HG03039 (cell line): Measurements from ENCODE around the gene VAMP5.

ENCODE experiments used
- ATAC-seq: cut with Tn5 transposase; IDR thresholded peaks from one replicate; pipeline ENCODE4 v1.9.1; 2021; ENCODE audit warnings: mild to moderate bottlenecking, moderate library complexity; ENCODE audit not compliant: unreplicated experiment

VAMP5 gene

GRCh38 chr2:85628658-85629057, 44.4 kb downstream of the VAMP5 start:
- no peak for ATAC-seq

- no peak for ATAC-seq
Measured at GRCh38 chr2:85631316-85631715, 47.1 kb downstream of the VAMP5 start.

- no peak for ATAC-seq
Measured at GRCh38 chr2:85635011-85635410, 50.8 kb downstream of the VAMP5 start.

GRCh38 chr2:85635636-85636035, 51.4 kb downstream of the VAMP5 start:
- ATAC-seq = no peak

DNA sequence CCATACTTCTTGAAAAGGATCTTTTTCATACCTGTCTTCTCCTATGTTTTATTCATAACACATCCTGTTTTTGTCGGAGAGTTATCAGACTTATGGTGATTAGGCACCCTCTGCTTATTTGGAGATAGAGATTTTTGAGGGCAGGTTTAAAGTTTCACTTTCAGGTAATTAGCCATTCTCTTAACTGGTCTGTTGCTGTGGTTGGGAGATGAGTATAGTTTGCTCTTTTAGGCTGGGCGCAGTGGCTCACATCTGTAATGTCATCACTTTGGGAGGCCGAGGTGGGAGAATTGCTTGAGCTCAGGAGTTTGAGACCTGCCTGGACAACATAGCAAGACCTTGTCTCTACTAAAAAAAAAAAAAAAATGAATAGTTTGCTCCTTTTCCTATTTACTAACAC, 58.5 kb downstream of the VAMP5 start:
- no peak for ATAC-seq
